AG09319 (cell line): ENCODE data around the gene UBAC2.

Source experiments
- DNase-seq: peaks from one replicate; pipeline ENCODE4 v3.0.0-alpha.2; 2010; ENCODE audit warnings: low read depth; ENCODE audit errors: extremely low read depth
- CTCF ChIP-seq: IDR thresholded peaks from 2 replicates; pipeline ENCODE4 v1.5.1; 2011; ENCODE audit warnings: low read depth, mild to moderate bottlenecking, inconsistent platforms, low read length, moderate library complexity

Gene UBAC2

GRCh38 chr13:99374169-99374991 is 173.7 kb downstream of the UBAC2 start:
- DNase-seq, result no peak
- no peak for TF ChIP-seq CTCF

GRCh38 chr13:99374994-99375737 is 174.5 kb downstream of the UBAC2 start:
- TF ChIP-seq CTCF, result no peak
- DNase-seq, result no peak

- DNase-seq, result no peak
- no peak for TF ChIP-seq CTCF
Observed at GRCh38 chr13:99375738-99376080, 175.1 kb downstream of the UBAC2 start.

- no peak for TF ChIP-seq CTCF
- DNase-seq, result no peak
Observed at GRCh38 chr13:99376132-99376531, 175.5 kb downstream of the UBAC2 start.

- TF ChIP-seq CTCF, result no peak
- DNase-seq, result no peak
Observed at GRCh38 chr13:99376924-99377323, 176.3 kb downstream of the UBAC2 start.

- TF ChIP-seq CTCF, result no peak
Observed at GRCh38 chr13:99377641-99378040, 177.0 kb downstream of the UBAC2 start.

GRCh38 chr13:99378985-99379733 is 178.5 kb downstream of the UBAC2 start:
- no peak for DNase-seq
- TF ChIP-seq CTCF, result no peak

More at GRCh38 chr13:99377641-99378040, 177.0 kb downstream of the UBAC2 start:
- no peak for DNase-seq
